ENCODE data around the gene SULT1C4.
"Not testable (repeated sequence)": the region's sequence is repeated elsewhere in the genome, so short reads cannot be mapped to it uniquely, and the experiment has no call there.

GRCh38 chr2:108435578-108435977, 57.8 kb downstream of the SULT1C4 start:
- TF ChIP-seq POLR2A, EP300 (IDR thresholded peaks at IDR 0.05): not testable (repeated sequence)
- TF ChIP-seq, protein P1, sequence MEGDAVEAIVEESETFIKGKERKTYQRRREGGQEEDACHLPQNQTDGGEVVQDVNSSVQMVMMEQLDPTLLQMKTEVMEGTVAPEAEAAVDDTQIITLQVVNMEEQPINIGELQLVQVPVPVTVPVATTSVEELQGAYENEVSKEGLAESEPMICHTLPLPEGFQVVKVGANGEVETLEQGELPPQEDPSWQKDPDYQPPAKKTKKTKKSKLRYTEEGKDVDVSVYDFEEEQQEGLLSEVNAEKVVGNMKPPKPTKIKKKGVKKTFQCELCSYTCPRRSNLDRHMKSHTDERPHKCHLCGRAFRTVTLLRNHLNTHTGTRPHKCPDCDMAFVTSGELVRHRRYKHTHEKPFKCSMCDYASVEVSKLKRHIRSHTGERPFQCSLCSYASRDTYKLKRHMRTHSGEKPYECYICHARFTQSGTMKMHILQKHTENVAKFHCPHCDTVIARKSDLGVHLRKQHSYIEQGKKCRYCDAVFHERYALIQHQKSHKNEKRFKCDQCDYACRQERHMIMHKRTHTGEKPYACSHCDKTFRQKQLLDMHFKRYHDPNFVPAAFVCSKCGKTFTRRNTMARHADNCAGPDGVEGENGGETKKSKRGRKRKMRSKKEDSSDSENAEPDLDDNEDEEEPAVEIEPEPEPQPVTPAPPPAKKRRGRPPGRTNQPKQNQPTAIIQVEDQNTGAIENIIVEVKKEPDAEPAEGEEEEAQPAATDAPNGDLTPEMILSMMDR (IDR thresholded peaks at IDR 0.05): not testable (repeated sequence)
